NCI-H345 (cell line): ENCODE data around the gene FIBCD1.
A peak's percentile ranks its signal among the peaks of the same experiment; 100 is the strongest.

Experiments used
- DNase-seq: peaks from one replicate; lab custom pipeline; 2025; lab: John Stamatoyannopoulos, UW

Gene FIBCD1

GRCh38 chr9:130936285-130937117 lies 2.5 kb downstream of the FIBCD1 start:
- DNase-seq: no peak

GRCh38 chr9:130935648-130936271 lies 3.3 kb downstream of the FIBCD1 start:
- no peak for DNase-seq

GRCh38 chr9:130934702-130935647 lies 4.1 kb downstream of the FIBCD1 start:
- DNase-seq: no peak

GRCh38 chr9:130934246-130934645 lies 4.8 kb downstream of the FIBCD1 start:
- DNase-seq: no peak

- no peak for DNase-seq
These were observed 5.7 kb downstream of the FIBCD1 start for GRCh38 chr9:130933114-130934046.

GRCh38 chr9:130932255-130933079 lies 6.6 kb downstream of the FIBCD1 start:
- no peak for DNase-seq

- DNase-seq: no peak
These were observed 7.4 kb downstream of the FIBCD1 start for GRCh38 chr9:130931508-130932254.

- no peak for DNase-seq
These were observed 8.2 kb downstream of the FIBCD1 start for GRCh38 chr9:130930804-130931349.

GRCh38 chr9:130930132-130930803 lies 8.8 kb downstream of the FIBCD1 start:
- DNase-seq: no peak

GRCh38 chr9:130929571-130930038 lies 9.4 kb downstream of the FIBCD1 start:
- DNase-seq: no peak

GRCh38 chr9:130927995-130928900 lies 10.8 kb downstream of the FIBCD1 start:
- peak; percentile 11 for DNase-seq

GRCh38 chr9:130927338-130927737 lies 11.7 kb downstream of the FIBCD1 start:
- no peak for DNase-seq

GRCh38 chr9:130925050-130925678 lies 13.9 kb downstream of the FIBCD1 start:
- DNase-seq: no peak

- DNase-seq: no peak
These were observed 14.6 kb downstream of the FIBCD1 start for GRCh38 chr9:130924448-130924788.

GRCh38 chr9:130923611-130924447 lies 15.2 kb downstream of the FIBCD1 start:
- DNase-seq: no peak

GRCh38 chr9:130922893-130923610 lies 16.0 kb downstream of the FIBCD1 start:
- DNase-seq: no peak
